NCI-H774 (cell line): ENCODE results near the gene ORM1.
"Not testable (repeated sequence)": the region's sequence is repeated elsewhere in the genome, so short reads cannot be mapped to it uniquely, and the experiment has no call there.

Experiments
- DNase-seq: peaks from one replicate; lab custom pipeline; 2025; lab: John Stamatoyannopoulos, UW

Gene ORM1

GRCh38 chr9:114308361-114308950, 14.4 kb upstream of the ORM1 start:
- DNase-seq = no peak

- DNase-seq = no peak
These were observed 13.8 kb upstream of the ORM1 start for GRCh38 chr9:114309096-114309495.

GRCh38 chr9:114310471-114311450, 12.1 kb upstream of the ORM1 start:
- no peak for DNase-seq

- no peak for DNase-seq
These were observed 11.1 kb upstream of the ORM1 start for GRCh38 chr9:114311571-114312512.

GRCh38 chr9:114312513-114312875, 10.4 kb upstream of the ORM1 start:
- DNase-seq = no peak

GRCh38 chr9:114313186-114313585, 9.7 kb upstream of the ORM1 start:
- no peak for DNase-seq

GRCh38 chr9:114314256-114314867, 8.5 kb upstream of the ORM1 start:
- DNase-seq = no peak

- no peak for DNase-seq
These were observed 7.8 kb upstream of the ORM1 start for GRCh38 chr9:114314881-114315722.

- DNase-seq = no peak
These were observed 7.1 kb upstream of the ORM1 start for GRCh38 chr9:114315723-114316363.

- DNase-seq = no peak
These were observed 6.2 kb upstream of the ORM1 start for GRCh38 chr9:114316605-114317230.

- no peak for DNase-seq
These were observed 5.1 kb upstream of the ORM1 start for GRCh38 chr9:114317665-114318357.

GRCh38 chr9:114318416-114318815, 4.5 kb upstream of the ORM1 start:
- no peak for DNase-seq

- DNase-seq = no peak
These were observed 3.8 kb upstream of the ORM1 start for GRCh38 chr9:114319147-114319546.

- not testable (repeated sequence) for DNase-seq
These were observed 2.2 kb upstream of the ORM1 start for GRCh38 chr9:114320710-114321109.

GRCh38 chr9:114321759-114322158, 1.1 kb upstream of the ORM1 start:
- DNase-seq = no peak

- not testable (repeated sequence) for DNase-seq
These were observed 609 bp upstream of the ORM1 start for GRCh38 chr9:114322160-114322818.

GRCh38 chr9:114323849-114324248, 951 bp downstream of the ORM1 start:
- not testable (repeated sequence) for DNase-seq

- no peak for DNase-seq
These were observed 1.6 kb downstream of the ORM1 start for GRCh38 chr9:114324492-114324891.

GRCh38 chr9:114324965-114325364, 2.1 kb downstream of the ORM1 start:
- not testable (repeated sequence) for DNase-seq
